GM12892 (cell line): Measurements from ENCODE around the gene FGG.

Source experiments
- POLR2A ChIP-seq: IDR thresholded peaks from 2 replicates; pipeline ENCODE4 v1.6.1; 2011; ENCODE audit warnings: low read depth, low read length, control low read depth
- POLR2AphosphoS5 ChIP-seq: IDR thresholded peaks from 2 replicates; pipeline ENCODE4 v1.6.1; 2011; ENCODE audit warnings: low read depth, low read length, control low read depth

DNA sequence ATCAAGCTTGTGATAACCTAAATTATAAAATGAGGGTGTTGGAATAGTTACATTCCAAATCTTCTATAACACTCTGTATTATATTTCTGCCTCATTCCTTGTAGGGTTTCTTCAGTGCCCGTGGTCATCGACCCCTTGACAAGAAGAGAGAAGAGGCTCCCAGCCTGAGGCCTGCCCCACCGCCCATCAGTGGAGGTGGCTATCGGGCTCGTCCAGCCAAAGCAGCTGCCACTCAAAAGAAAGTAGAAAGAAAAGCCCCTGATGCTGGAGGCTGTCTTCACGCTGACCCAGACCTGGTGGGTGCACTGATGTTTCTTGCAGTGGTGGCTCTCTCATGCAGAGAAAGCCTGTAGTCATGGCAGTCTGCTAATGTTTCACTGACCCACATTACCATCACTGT, 46.8 kb downstream of the FGG start:
- TF ChIP-seq POLR2A (no peak), POLR2AphosphoS5 (no peak)
